ENCODE measurements around the gene ECHDC1. TPM values are rescaled to one million over a fixed set of nuclear protein-coding genes. Genes with fewer than 3 reads are reported as not detected.

Gene ECHDC1
- polyA plus RNA-seq, 2 donors: 16.9 to 30.4 TPM

- Histone ChIP-seq H3K4me3 (ENCODE audit: low read depth in 1 of 2, low read length in 2 of 2) (no peak overlapping the region), H3K27ac (ENCODE audit: low read depth in 2 of 2, low read length in 1 of 2) (no peak overlapping the region), H3K36me3 (ENCODE audit: control insufficient read depth in 2 of 2, insufficient read depth in 2 of 2, low read length in 1 of 2) (no peaks in the 10 kb centered on the region), H3K27me3 (ENCODE audit: control insufficient read depth in 1 of 2, insufficient read depth in 2 of 2, low read length in 2 of 2) (no peaks in the 10 kb centered on the region), H3K9me3 (ENCODE audit: control insufficient read depth in 2 of 2, insufficient read depth in 1 of 2, low read depth in 1 of 2, low read length in 1 of 2) (no peaks in the 10 kb centered on the region), H3K4me1 (ENCODE audit: control insufficient read depth in 2 of 2, insufficient read depth in 2 of 2, low read length in 1 of 2) (no peaks in the 10 kb centered on the region)
- WGBS, 2 donors: 69 to 75% methylated on average over 4 of the region's 4 CpGs
Observed at GRCh38 chr6:127247114-127248096, 96.0 kb downstream of the ECHDC1 start.

DNA sequence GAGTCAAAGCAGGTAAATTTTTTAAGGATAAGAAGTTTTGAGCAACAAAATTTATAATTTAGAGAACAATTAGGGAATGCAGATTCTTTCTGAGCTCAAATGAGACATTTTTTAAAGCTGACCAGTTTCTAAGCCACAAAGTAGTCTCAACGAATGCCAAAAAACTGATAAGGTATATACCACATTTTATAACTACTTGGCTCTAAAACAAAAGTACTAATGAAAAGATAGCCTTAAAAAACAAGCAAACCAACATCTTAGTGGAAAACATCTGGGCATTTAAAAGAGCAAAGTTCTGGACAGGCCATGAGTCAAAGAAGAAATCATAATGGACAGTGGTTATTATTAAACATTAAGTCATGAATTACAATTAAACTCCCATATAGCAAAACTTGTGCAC lies 99.9 kb downstream of the ECHDC1 start:
- no peaks in the 10 kb centered on the region for H3K9me3 ChIP-seq (ENCODE audit: control insufficient read depth in 2 of 2, insufficient read depth in 1 of 2, low read depth in 1 of 2, low read length in 1 of 2)
- H3K27me3 ChIP-seq (ENCODE audit: control insufficient read depth in 1 of 2, insufficient read depth in 2 of 2, low read length in 2 of 2): no peaks in the 10 kb centered on the region
- H3K36me3 ChIP-seq (ENCODE audit: control insufficient read depth in 2 of 2, insufficient read depth in 2 of 2, low read length in 1 of 2): no peaks in the 10 kb centered on the region
- no peaks in the 10 kb centered on the region for H3K4me1 ChIP-seq (ENCODE audit: control insufficient read depth in 2 of 2, insufficient read depth in 2 of 2, low read length in 1 of 2)
- 58 to 69% methylated on average over 1 of the region's 1 CpG for WGBS, 2 donors
- no peak overlapping the region for H3K4me3 ChIP-seq (ENCODE audit: low read depth in 1 of 2, low read length in 2 of 2)
- H3K27ac ChIP-seq (ENCODE audit: low read depth in 2 of 2, low read length in 1 of 2): no peak overlapping the region

Other genes with a start within 250 kb of the ECHDC1 start
- gene RSPO3, start 224.9 kb downstream of the ECHDC1 start, polyA plus RNA-seq: 1 to 10 TPM; 1.9 to 2.3 TPM
- gene RNF146, start 76.7 kb downstream of the ECHDC1 start, polyA plus RNA-seq: 10 to 100 TPM; 16.1 to 17.9 TPM
- gene KIAA0408, start 115.8 kb upstream of the ECHDC1 start, polyA plus RNA-seq: 1 to 10 TPM; 1.3 to 2.1 TPM
- gene C6orf58, start 233.6 kb upstream of the ECHDC1 start, polyA plus RNA-seq: not detected